ENCODE results near the gene COX5A. TPM values are rescaled to one million over a fixed set of nuclear protein-coding genes. Genes with fewer than 3 reads are reported as not detected.

COX5A gene
- polyA plus RNA-seq, 1 donor from 2014 or later: 155 TPM

DNA sequence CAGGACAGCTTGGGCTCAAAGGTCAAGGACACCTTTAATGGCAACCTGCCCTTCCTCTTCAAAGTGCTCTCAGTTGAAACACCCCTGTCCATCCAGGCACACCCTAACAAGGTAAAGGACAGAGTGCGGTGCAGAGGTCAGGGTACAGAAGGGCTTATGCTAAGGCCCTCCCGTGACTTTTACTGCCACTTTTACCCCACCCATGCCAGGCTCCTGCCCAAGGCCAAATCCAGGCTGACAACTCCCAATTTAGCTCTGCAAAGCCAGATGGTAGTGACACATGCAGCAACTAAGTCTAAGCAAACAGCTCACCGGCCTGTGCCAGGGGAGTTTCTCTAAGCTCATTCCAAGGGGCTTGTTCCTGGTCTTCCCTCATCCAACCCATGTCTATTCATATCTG is 46.4 kb downstream of the COX5A start:
- Histone ChIP-seq H3K27ac (ENCODE audit: low read length) (no peak overlapping the region), H3K9me2 (ENCODE audit: insufficient read depth, low read length) (no peaks in the 10 kb centered on the region), H3K4me2 (ENCODE audit: low read length) (no peak overlapping the region), H3F3A (ENCODE audit: insufficient read depth, low read length, poor library complexity, severe bottlenecking) (no peaks in the 10 kb centered on the region), H4K20me1 (ENCODE audit: insufficient read depth) (no peaks in the 10 kb centered on the region), H3K36me3 (ENCODE audit: insufficient read depth, low read length) (peaks cover 5% of the 10 kb centered on the region), H3K27me3 (ENCODE audit: insufficient read depth, low read depth, low read length) (no peaks in the 10 kb centered on the region), H3K79me2 (replicated peaks; ENCODE audit: insufficient read depth, low read length) (no peaks in the 10 kb centered on the region), H3K9me3 (ENCODE audit: low read length) (no peaks in the 10 kb centered on the region), H2AFZ (ENCODE audit: low read depth, low read length) (no peak overlapping the region), H3K9ac (ENCODE audit: low read length) (no peak overlapping the region), H3K4me3 (ENCODE audit: low read length) (peak overlapping the region; percentile 82)
- TF ChIP-seq MXI1 (conservative IDR thresholded peaks at IDR 0.05; ENCODE audit: poor library complexity, severe bottlenecking) (no peak), CTCF (IDR thresholded peaks at IDR 0.05; ENCODE audit: poor library complexity, severe bottlenecking) (no peak), POLR2AphosphoS5 (IDR thresholded peaks at IDR 0.05) (no peak), TAF1 (IDR thresholded peaks at IDR 0.05; ENCODE audit: low read depth) (no peak), SMC3 (conservative IDR thresholded peaks at IDR 0.05; ENCODE audit: poor library complexity) (no peak), RAD21 (conservative IDR thresholded peaks at IDR 0.05) (no peak), EP300 (conservative IDR thresholded peaks at IDR 0.05; ENCODE audit: poor library complexity, severe bottlenecking) (no peak), EZH2 (IDR thresholded peaks at IDR 0.05; ENCODE audit: borderline replicate concordance, insufficient read depth, low read length, poor library complexity, severe bottlenecking) (no peak)
- TF ChIP-seq, protein P1, sequence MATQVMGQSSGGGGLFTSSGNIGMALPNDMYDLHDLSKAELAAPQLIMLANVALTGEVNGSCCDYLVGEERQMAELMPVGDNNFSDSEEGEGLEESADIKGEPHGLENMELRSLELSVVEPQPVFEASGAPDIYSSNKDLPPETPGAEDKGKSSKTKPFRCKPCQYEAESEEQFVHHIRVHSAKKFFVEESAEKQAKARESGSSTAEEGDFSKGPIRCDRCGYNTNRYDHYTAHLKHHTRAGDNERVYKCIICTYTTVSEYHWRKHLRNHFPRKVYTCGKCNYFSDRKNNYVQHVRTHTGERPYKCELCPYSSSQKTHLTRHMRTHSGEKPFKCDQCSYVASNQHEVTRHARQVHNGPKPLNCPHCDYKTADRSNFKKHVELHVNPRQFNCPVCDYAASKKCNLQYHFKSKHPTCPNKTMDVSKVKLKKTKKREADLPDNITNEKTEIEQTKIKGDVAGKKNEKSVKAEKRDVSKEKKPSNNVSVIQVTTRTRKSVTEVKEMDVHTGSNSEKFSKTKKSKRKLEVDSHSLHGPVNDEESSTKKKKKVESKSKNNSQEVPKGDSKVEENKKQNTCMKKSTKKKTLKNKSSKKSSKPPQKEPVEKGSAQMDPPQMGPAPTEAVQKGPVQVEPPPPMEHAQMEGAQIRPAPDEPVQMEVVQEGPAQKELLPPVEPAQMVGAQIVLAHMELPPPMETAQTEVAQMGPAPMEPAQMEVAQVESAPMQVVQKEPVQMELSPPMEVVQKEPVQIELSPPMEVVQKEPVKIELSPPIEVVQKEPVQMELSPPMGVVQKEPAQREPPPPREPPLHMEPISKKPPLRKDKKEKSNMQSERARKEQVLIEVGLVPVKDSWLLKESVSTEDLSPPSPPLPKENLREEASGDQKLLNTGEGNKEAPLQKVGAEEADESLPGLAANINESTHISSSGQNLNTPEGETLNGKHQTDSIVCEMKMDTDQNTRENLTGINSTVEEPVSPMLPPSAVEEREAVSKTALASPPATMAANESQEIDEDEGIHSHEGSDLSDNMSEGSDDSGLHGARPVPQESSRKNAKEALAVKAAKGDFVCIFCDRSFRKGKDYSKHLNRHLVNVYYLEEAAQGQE (IDR thresholded peaks at IDR 0.05; ENCODE audit: borderline replicate concordance): no peak

DNA sequence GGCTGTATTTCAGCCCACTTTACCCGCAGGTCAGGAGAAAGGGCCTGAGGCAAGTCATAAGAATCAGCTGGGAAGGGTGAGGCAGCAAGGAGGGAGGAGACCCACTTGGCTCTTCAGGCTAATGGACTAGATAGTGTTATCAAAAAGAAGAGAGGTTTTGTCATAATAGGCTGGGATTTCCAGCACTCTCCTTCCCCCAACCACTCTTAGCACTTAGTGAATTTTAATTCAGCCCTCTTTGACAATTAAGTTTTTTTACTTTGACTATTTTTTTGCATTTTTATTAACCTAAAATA is 47.3 kb downstream of the COX5A start:
- Histone ChIP-seq H3K9ac (ENCODE audit: low read length) (peak overlapping the region; percentile 86), H3K9me3 (ENCODE audit: low read length) (no peaks in the 10 kb centered on the region), H3K9me2 (ENCODE audit: insufficient read depth, low read length) (no peaks in the 10 kb centered on the region), H3K27me3 (ENCODE audit: insufficient read depth, low read depth, low read length) (no peaks in the 10 kb centered on the region), H3K27ac (ENCODE audit: low read length) (peak overlapping the region; percentile 66), H2AFZ (ENCODE audit: low read depth, low read length) (peak overlapping the region; percentile 97), H3K4me2 (ENCODE audit: low read length) (peak overlapping the region; percentile 80), H4K20me1 (ENCODE audit: insufficient read depth) (no peaks in the 10 kb centered on the region), H3K36me3 (ENCODE audit: insufficient read depth, low read length) (peaks cover 5% of the 10 kb centered on the region), H3F3A (ENCODE audit: insufficient read depth, low read length, poor library complexity, severe bottlenecking) (no peaks in the 10 kb centered on the region), H3K4me3 (ENCODE audit: low read length) (peak overlapping the region; percentile 82), H3K79me2 (replicated peaks; ENCODE audit: insufficient read depth, low read length) (no peaks in the 10 kb centered on the region)
- TF ChIP-seq EZH2 (IDR thresholded peaks at IDR 0.05; ENCODE audit: borderline replicate concordance, insufficient read depth, low read length, poor library complexity, severe bottlenecking) (no peak), RAD21 (conservative IDR thresholded peaks at IDR 0.05) (no peak), TAF1 (IDR thresholded peaks at IDR 0.05; ENCODE audit: low read depth) (no peak), EP300 (conservative IDR thresholded peaks at IDR 0.05; ENCODE audit: poor library complexity, severe bottlenecking) (no peak), POLR2AphosphoS5 (IDR thresholded peaks at IDR 0.05) (no peak), MXI1 (conservative IDR thresholded peaks at IDR 0.05; ENCODE audit: poor library complexity, severe bottlenecking) (no peak), CTCF (IDR thresholded peaks at IDR 0.05; ENCODE audit: poor library complexity, severe bottlenecking) (no peak), SMC3 (conservative IDR thresholded peaks at IDR 0.05; ENCODE audit: poor library complexity) (no peak)
- TF ChIP-seq, protein P1 (IDR thresholded peaks at IDR 0.05; ENCODE audit: borderline replicate concordance): no peak

All from neural cell (in vitro differentiated cells).